Lung (tissue), 12 donors: ENCODE data around the gene CEP170B. TPM values are rescaled to one million over a fixed set of nuclear protein-coding genes. Genes with fewer than 3 reads are reported as not detected.

Source experiments
- ATAC-seq: fragments of 200-7000 bp; cut with Tn5 transposase; one replicate; pipeline ENCODE4 v1.9.1; 2020; ENCODE audit warnings: moderate number of reproducible peaks; ENCODE audit not compliant: insufficient read depth, low FRiP score
- DNase-seq, 3 donors: peaks; one replicate each; pipeline ENCODE4 v3.0.0-alpha.2; 2013 to 2017
- H3K27ac ChIP-seq, 2 donors: one replicate each; pipeline ENCODE4 v1.5.1; 2013; ENCODE audit warnings: mild to moderate bottlenecking in 2 of 2, moderate library complexity in 2 of 2, control low read depth in 1 of 2, inconsistent platforms in 1 of 2, low read depth in 1 of 2, low read length in 1 of 2
- H3K27me3 ChIP-seq, 3 donors: one replicate each; pipeline ENCODE4 v1.5.1; 2013; ENCODE audit warnings: low read length in 2 of 3; ENCODE audit not compliant: control insufficient read depth in 3 of 3, insufficient read depth in 3 of 3
- H3K36me3 ChIP-seq, 4 donors: one replicate each; pipeline ENCODE4 v1.5.1; 2013; ENCODE audit warnings: low read length in 4 of 4, mild to moderate bottlenecking in 1 of 4, moderate library complexity in 1 of 4; ENCODE audit not compliant: control insufficient read depth in 4 of 4, insufficient read depth in 4 of 4
- H3K4me1 ChIP-seq, 5 donors: one replicate each; pipeline ENCODE4 v1.5.1; 2013; ENCODE audit warnings: low read length in 5 of 5, mild to moderate bottlenecking in 2 of 5, moderate library complexity in 1 of 5; ENCODE audit not compliant: control insufficient read depth in 5 of 5, insufficient read depth in 5 of 5
- H3K4me3 ChIP-seq: one replicate; pipeline ENCODE4 v1.5.1; 2013; ENCODE audit warnings: mild to moderate bottlenecking, control low read depth, moderate library complexity
- H3K9ac ChIP-seq, 2 donors: one replicate each; pipeline ENCODE4 v1.5.1; 2013; ENCODE audit warnings: low read length in 2 of 2, control low read depth in 1 of 2; ENCODE audit not compliant: insufficient read depth in 1 of 2
- H3K9me3 ChIP-seq, 4 donors: one replicate each; pipeline ENCODE4 v1.5.1; 2013; ENCODE audit warnings: low read length in 3 of 4, mild to moderate bottlenecking in 1 of 4, moderate library complexity in 1 of 4; ENCODE audit not compliant: control insufficient read depth in 4 of 4, insufficient read depth in 3 of 4
- CTCF ChIP-seq: IDR thresholded peaks from 2 replicates; pipeline ENCODE4 v1.5.1; 2012; ENCODE audit warnings: mild to moderate bottlenecking; ENCODE audit errors: control extremely low read depth, extremely low read depth
- WGBS, 2 donors: extraction: QIAGEN DNeasy Blood & Tissue Kit; methylation state at CpG; one replicate each; pipeline ENCODE4 v1.1.7; 2013; 5-methylcytosine and 5-hydroxymethylcytosine counted together
- polyA plus RNA-seq, 2 donors: library from polyadenylated mRNA; stranded (reverse); fragments of 200-250 nt; gene quantifications; one replicate each; pipeline ENCODE4 v1.2.1, GENCODE V29; 2013
- total RNA-seq, 2 donors: library from RNA; depleted of rRNA in 1 of 2; stranded (reverse); fragments of >200 nt in 1 of 2; gene quantifications; one replicate each; pipeline ENCODE4 v1.2.1, GENCODE V29; 2014 to 2021
- donor health status: control.
- donor health status: control.
- donor health status: Bipolar disorder and iron deficiency.
- donor health status: healthy.
- donor health status: DM: yes; HTN: yes; CAD: no.

Gene CEP170B
- total and polyA plus RNA-seq, 4 donors: 12.1 to 50.3 (median 15.1) TPM

DNA sequence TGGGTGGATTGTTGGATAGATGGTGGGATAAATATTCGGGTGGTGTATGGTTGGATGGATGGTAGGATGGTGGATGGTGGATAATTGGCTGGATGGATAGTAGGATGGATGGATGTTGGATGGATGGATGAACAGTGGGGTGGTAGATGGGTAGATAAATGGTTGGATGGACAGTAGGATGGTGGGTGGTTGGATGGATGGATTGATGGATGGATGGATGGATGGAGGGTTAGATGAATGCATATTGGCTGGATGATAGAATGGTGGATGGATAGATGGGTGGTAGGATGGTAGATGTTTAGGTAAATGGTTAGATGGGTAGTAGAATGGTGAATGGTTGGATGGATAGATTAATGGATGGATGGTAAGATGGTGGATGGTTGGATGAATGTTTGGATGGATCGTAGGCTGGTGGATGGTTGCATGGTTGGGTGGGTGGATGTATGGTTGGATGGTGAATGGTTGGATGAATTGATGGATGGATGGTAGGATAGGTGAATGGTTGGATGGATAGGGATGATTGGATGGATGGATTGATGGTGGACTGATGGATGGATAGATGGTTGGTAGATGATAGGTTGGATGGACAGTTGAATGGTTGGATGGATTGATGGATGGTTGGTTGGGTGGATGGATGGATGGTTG lies 40.6 kb upstream of the CEP170B start:
- H3K36me3 ChIP-seq: no peaks in the 10 kb centered on the region
- H3K4me3 ChIP-seq: no peak overlapping the region
- WGBS, 2 donors: 98% methylated on average over 2 of the region's 2 CpGs
- TF ChIP-seq CTCF: no peak
- no peak for DNase-seq
- no peak for ATAC-seq
- H3K27me3 ChIP-seq: peaks cover 0 to 7% (median 0%) of the 10 kb centered on the region in 3 donors
- H3K27ac ChIP-seq: no peak overlapping the region
- no peaks in the 10 kb centered on the region for H3K9me3 ChIP-seq
- H3K4me1 ChIP-seq: peaks cover 0 to 12% (median 8%) of the 10 kb centered on the region in 5 donors
- no peak overlapping the region for H3K9ac ChIP-seq

DNA sequence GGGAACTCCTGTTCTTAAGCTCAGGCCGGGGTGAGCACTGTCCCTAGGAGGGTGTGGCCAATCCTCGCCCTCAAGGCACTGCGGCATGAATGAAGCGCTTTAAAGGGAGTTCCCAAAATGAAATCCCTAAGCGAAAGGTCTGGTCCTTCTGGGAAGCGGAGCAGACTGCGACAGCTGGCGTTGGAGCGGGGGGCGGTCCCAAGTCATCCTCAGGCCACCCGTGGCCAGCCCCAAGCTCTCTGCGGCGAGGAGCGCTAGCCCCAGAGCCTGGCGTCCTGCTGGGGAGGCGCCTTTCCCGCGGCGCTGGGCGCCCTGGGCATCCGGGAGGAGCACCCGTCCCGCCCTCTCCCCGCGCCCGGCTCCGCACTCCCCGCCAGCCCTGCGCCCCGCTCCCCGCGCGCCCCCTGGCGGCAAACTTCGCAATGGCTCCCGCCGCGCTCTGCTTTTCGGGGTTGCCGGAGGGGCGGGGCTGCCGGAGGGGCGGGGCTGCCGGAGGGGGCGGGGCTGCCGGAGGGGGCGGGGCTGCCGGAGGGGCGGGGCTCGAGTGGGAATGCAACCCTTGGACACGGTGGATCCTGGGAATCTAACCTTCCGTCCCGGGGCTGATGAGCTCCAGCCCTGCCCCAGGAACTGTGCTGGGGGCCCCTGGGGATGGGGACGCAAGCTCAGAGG lies 38.7 kb upstream of the CEP170B start:
- H3K4me1 ChIP-seq: peaks cover 0 to 12% (median 8%) of the 10 kb centered on the region in 5 donors
- peak overlapping the region; percentile 45 for H3K4me3 ChIP-seq
- no peaks in the 10 kb centered on the region for H3K9me3 ChIP-seq
- peaks cover 0 to 7% (median 0%) of the 10 kb centered on the region in 3 donors for H3K27me3 ChIP-seq
- ATAC-seq (peak; percentile 94), DNase-seq (peak; percentile 86 to 93 (median 86))
- no peaks in the 10 kb centered on the region for H3K36me3 ChIP-seq
- H3K27ac ChIP-seq: peak overlapping the region in 1 of 2 donors; percentile 48
- peak; percentile 76 for TF ChIP-seq CTCF
- peak overlapping the region in 1 of 2 donors; percentile 13 for H3K9ac ChIP-seq
- WGBS, 2 donors: 1 to 2% methylated on average over 15 to 54 of the region's 54 CpGs

DNA sequence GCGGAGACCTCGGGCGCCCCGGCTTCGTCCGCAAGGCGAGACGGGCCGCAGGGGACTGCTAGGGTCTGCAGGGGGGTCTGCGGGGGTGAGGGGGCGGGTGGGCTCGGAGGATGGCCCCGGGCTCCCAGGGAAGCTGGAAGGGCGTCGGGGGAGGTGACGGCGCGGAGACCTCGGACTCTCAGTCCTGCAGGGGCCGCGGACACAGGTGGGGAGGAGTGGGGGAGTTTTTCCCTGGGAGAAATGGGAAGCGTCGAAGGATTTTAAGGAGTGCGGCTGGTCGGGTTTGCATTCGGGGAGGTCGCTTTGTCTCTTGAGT lies 38.2 kb upstream of the CEP170B start:
- peaks cover 0 to 12% (median 8%) of the 10 kb centered on the region in 5 donors for H3K4me1 ChIP-seq
- ATAC-seq (no peak), DNase-seq (peak in 1 of 3 donors; percentile 24)
- H3K27me3 ChIP-seq: peaks cover 0 to 7% (median 0%) of the 10 kb centered on the region in 3 donors
- H3K9ac ChIP-seq: no peak overlapping the region
- H3K4me3 ChIP-seq: no peak overlapping the region
- no peaks in the 10 kb centered on the region for H3K36me3 ChIP-seq
- no peak for TF ChIP-seq CTCF
- no peaks in the 10 kb centered on the region for H3K9me3 ChIP-seq
- no peak overlapping the region for H3K27ac ChIP-seq
- 1% methylated on average over 27 of the region's 27 CpGs for WGBS, 2 donors
